Fibroblast of gingiva (primary cell): ENCODE data around the gene CYB561.
A peak's percentile ranks its signal among the peaks of the same experiment; 100 is the strongest.

Experiments
- DNase-seq: peaks from one replicate; pipeline ENCODE4 v3.0.0-alpha.2; 2011; ENCODE audit warnings: low read depth

The CYB561 gene

GRCh38 chr17:63433746-63434591 lies 12.1 kb downstream of the CYB561 start:
- peak; percentile 97 for DNase-seq

GRCh38 chr17:63431939-63432804 lies 13.9 kb downstream of the CYB561 start:
- DNase-seq: no peak

- no peak for DNase-seq
These were observed 14.5 kb downstream of the CYB561 start for GRCh38 chr17:63431618-63431938.

GRCh38 chr17:63430223-63430622 lies 15.9 kb downstream of the CYB561 start:
- DNase-seq: no peak

- DNase-seq: no peak
These were observed 16.3 kb downstream of the CYB561 start for GRCh38 chr17:63429766-63430165.

GRCh38 chr17:63426917-63427308 lies 19.2 kb downstream of the CYB561 start:
- DNase-seq: no peak

- DNase-seq: no peak
These were observed 19.8 kb downstream of the CYB561 start for GRCh38 chr17:63426041-63426916.

- DNase-seq: peak; percentile 74
These were observed 20.6 kb downstream of the CYB561 start for GRCh38 chr17:63425483-63425882.

GRCh38 chr17:63423963-63424362 lies 22.1 kb downstream of the CYB561 start:
- DNase-seq: no peak

GRCh38 chr17:63423251-63423950 lies 22.7 kb downstream of the CYB561 start:
- no peak for DNase-seq

- DNase-seq: no peak
These were observed 24.1 kb downstream of the CYB561 start for GRCh38 chr17:63421681-63422645.

GRCh38 chr17:63420868-63421680 lies 25.0 kb downstream of the CYB561 start:
- DNase-seq: no peak

GRCh38 chr17:63419949-63420867 lies 25.9 kb downstream of the CYB561 start:
- no peak for DNase-seq

- no peak for DNase-seq
These were observed 26.7 kb downstream of the CYB561 start for GRCh38 chr17:63419398-63419797.

- DNase-seq: no peak
These were observed 27.6 kb downstream of the CYB561 start for GRCh38 chr17:63418540-63418939.

GRCh38 chr17:63414222-63414621 lies 31.9 kb downstream of the CYB561 start:
- DNase-seq: no peak

GRCh38 chr17:63413128-63413527 lies 33.0 kb downstream of the CYB561 start:
- DNase-seq: no peak

GRCh38 chr17:63412234-63412633 lies 33.9 kb downstream of the CYB561 start:
- no peak for DNase-seq
